ENCODE results near the gene PLTP.
A peak's percentile ranks its signal among the peaks of the same experiment; 100 is the strongest.
"Not testable (repeated sequence)": the region's sequence is repeated elsewhere in the genome, so short reads cannot be mapped to it uniquely, and the experiment has no call there.

The PLTP gene

GRCh38 chr20:45944965-45945677 lies 33.2 kb upstream of the PLTP start:
- no peak for DNase-seq (ENCODE audit: low spot score)

GRCh38 chr20:45944151-45944964 lies 32.4 kb upstream of the PLTP start:
- no peak for DNase-seq (ENCODE audit: low spot score)

GRCh38 chr20:45943613-45944012 lies 31.7 kb upstream of the PLTP start:
- DNase-seq (ENCODE audit: low spot score): no peak

- DNase-seq (ENCODE audit: low spot score): no peak
Observed at GRCh38 chr20:45940469-45940868, 28.5 kb upstream of the PLTP start.

- DNase-seq (ENCODE audit: low spot score): no peak
Observed at GRCh38 chr20:45940053-45940452, 28.1 kb upstream of the PLTP start.

- DNase-seq (ENCODE audit: low spot score): no peak
Observed at GRCh38 chr20:45938727-45939438, 26.9 kb upstream of the PLTP start.

- DNase-seq (ENCODE audit: low spot score): no peak
Observed at GRCh38 chr20:45937765-45938164, 25.8 kb upstream of the PLTP start.

- DNase-seq (ENCODE audit: low spot score): no peak
Observed at GRCh38 chr20:45935416-45936046, 23.6 kb upstream of the PLTP start.

- DNase-seq (ENCODE audit: low spot score): peak; percentile 99
Observed at GRCh38 chr20:45934586-45935415, 22.8 kb upstream of the PLTP start, which contains the start of gene PCIF1. TSS of gene PCIF1 (plus strand) at chr20:45934683. CDS start at chr20:45939000, 4,317 bp downstream.

GRCh38 chr20:45934046-45934585 lies 22.2 kb upstream of the PLTP start:
- peak; percentile 92 for DNase-seq (ENCODE audit: low spot score)

GRCh38 chr20:45933266-45934045 lies 21.5 kb upstream of the PLTP start:
- peak; percentile 94 for DNase-seq (ENCODE audit: low spot score)

GRCh38 chr20:45931680-45932079 lies 19.7 kb upstream of the PLTP start:
- not testable (repeated sequence) for DNase-seq (ENCODE audit: low spot score)

- DNase-seq (ENCODE audit: low spot score): no peak
Observed at GRCh38 chr20:45927071-45927878, 15.3 kb upstream of the PLTP start.

- no peak for DNase-seq (ENCODE audit: low spot score)
Observed at GRCh38 chr20:45926731-45927070, 14.7 kb upstream of the PLTP start.

GRCh38 chr20:45925821-45926506 lies 14.0 kb upstream of the PLTP start:
- no peak for DNase-seq (ENCODE audit: low spot score)

GRCh38 chr20:45924391-45925261 lies 12.7 kb upstream of the PLTP start:
- DNase-seq (ENCODE audit: low spot score): no peak
